Parietal lobe (tissue), 1 donor: ENCODE data around the gene SLITRK6. TPM values are rescaled to one million over a fixed set of nuclear protein-coding genes. Genes with fewer than 3 reads are reported as not detected.

Source experiments
- total RNA-seq: library from RNA; depleted of rRNA; stranded (reverse); fragments of >200 nt; gene quantifications from one replicate; pipeline ENCODE4 v1.2.3, GENCODE V29; 2014

Gene SLITRK6
- total RNA-seq = 0.94 TPM

DNA sequence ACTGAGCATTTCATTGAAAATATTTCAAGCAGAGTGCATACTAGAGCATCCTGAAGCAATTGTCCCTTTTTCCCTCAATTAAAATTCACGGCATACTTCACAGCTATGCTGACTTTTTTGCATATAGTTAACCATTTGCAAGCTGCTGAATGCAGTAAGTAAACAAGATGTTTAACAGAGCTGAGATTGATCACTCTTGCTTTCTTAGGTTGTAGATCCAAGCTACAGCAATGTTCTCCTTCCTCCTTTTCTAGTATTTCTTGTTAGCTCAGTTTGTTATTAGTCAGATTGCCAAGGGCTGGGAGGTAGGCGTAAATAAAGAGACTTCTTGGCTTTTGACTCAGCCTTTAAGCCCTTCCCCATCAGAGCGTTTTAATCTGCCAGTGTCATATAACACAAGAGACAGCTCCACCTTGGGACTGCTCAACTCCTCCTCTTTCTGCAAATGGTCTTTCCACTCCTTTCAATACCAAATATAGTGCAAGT lies at the start of gene SLITRK6:
Gene SLITRK6 (minus strand): TSS at position 323 of the 486 bp plus-strand sequence. CDS start 2,911 bp downstream, outside the sequence.

